ENCODE data around the gene CCL18. TPM values are rescaled to one million over a fixed set of nuclear protein-coding genes. Genes with fewer than 3 reads are reported as not detected.

Gene CCL18
- polyA plus RNA-seq, 1 of the 3 experiments (the other 2 are of a cell fraction): not detected

- TF ChIP-seq NFIC (IDR thresholded peaks at IDR 0.05; ENCODE audit: borderline replicate concordance): no peak
- no peak for TF ChIP-seq IRF3 (IDR thresholded peaks at IDR 0.05; ENCODE audit: low read depth, low read length)
- no peak for TF ChIP-seq GABPA (IDR thresholded peaks at IDR 0.05; ENCODE audit: low read depth)
- no peak for TF ChIP-seq FOXJ3 (CRISPR knock-in tag; IDR thresholded peaks at IDR 0.05)
- TF ChIP-seq RAD21 (IDR thresholded peaks at IDR 0.05; ENCODE audit: low read length): no peak
Observed at GRCh38 chr17:36060816-36061215, 3.3 kb upstream of the CCL18 start (continued).

- no peak for TF ChIP-seq EZH2phosphoT487 (IDR thresholded peaks at IDR 0.05; ENCODE audit: borderline replicate concordance, low read depth)
- no peak for TF ChIP-seq JUND (IDR thresholded peaks at IDR 0.05)
- no peak for TF ChIP-seq YY1 (IDR thresholded peaks at IDR 0.05; ENCODE audit: low read depth)
- TF ChIP-seq USF2 (IDR thresholded peaks at IDR 0.05; ENCODE audit: borderline replicate concordance, low read depth, low read length): no peak
- no peak for TF ChIP-seq ELF1 (IDR thresholded peaks at IDR 0.05)
- no peak for TF ChIP-seq RXRA (IDR thresholded peaks at IDR 0.05; ENCODE audit: borderline replicate concordance, low read depth)
- TF ChIP-seq FOXM1 (IDR thresholded peaks at IDR 0.05; ENCODE audit: low read depth): no peak
- TF ChIP-seq MXI1 (IDR thresholded peaks at IDR 0.05; ENCODE audit: low read depth, low read length): no peak
- TF ChIP-seq RCOR1 (IDR thresholded peaks at IDR 0.05; ENCODE audit: low read length): no peak
- no peak for TF ChIP-seq GABPA (IDR thresholded peaks at IDR 0.05; ENCODE audit: low read depth)
- no peak for TF ChIP-seq RFX5 (IDR thresholded peaks at IDR 0.05; ENCODE audit: low read length)
- no peak for TF ChIP-seq CHD2 (IDR thresholded peaks at IDR 0.05; ENCODE audit: low read length, partially characterized antibody)
- TF ChIP-seq NFIC (IDR thresholded peaks at IDR 0.05; ENCODE audit: borderline replicate concordance): no peak
- TF ChIP-seq TAF1 (IDR thresholded peaks at IDR 0.05; ENCODE audit: borderline replicate concordance, low read depth, low read length): no peak
- POLR2A ChIA-PET: no interaction called here
- 6% methylated on average over 6 of the region's 6 CpGs for WGBS (ENCODE audit: low lambda C conversion rate)
Observed at GRCh38 chr17:36066365-36066985, 2.4 kb downstream of the CCL18 start.

More at GRCh38 chr17:36066365-36066985, 2.4 kb downstream of the CCL18 start:
- Histone ChIP-seq H3K36me3 (replicated peaks in 1 of 2; ENCODE audit: control insufficient read depth in 1 of 2, insufficient read depth in 2 of 2, low read length in 1 of 2) (no peaks in the 10 kb centered on the region), H3F3A (replicated peaks; ENCODE audit: insufficient read depth) (no peaks in the 10 kb centered on the region), H3K4me2 (no peak overlapping the region), H3K9ac (no peak overlapping the region), H2AFZ (ENCODE audit: low read depth) (no peak overlapping the region), H3K27me3 (ENCODE audit: insufficient read depth) (no peaks in the 10 kb centered on the region; the same call in 1 of the 2 replicates), H4K20me1 (ENCODE audit: insufficient read depth) (no peaks in the 10 kb centered on the region), H3K4me1 (ENCODE audit: control insufficient read depth in 1 of 2, insufficient read depth in 2 of 2, low read depth in 1 of 2, low read length in 1 of 2) (no peaks in the 10 kb centered on the region), H3K27ac (ENCODE audit: low read depth in 2 of 2, low read length in 1 of 2) (no peak overlapping the region), H3K4me3 (ENCODE audit: low read depth in 2 of 2, low read length in 1 of 2) (no peak overlapping the region), H3K9me2 (no peaks in the 10 kb centered on the region), H3K9me3 (no peaks in the 10 kb centered on the region), H3K79me2 (ENCODE audit: insufficient read depth) (no peaks in the 10 kb centered on the region)
- DNase-seq: no peak
- CTCF ChIA-PET: interaction anchor here (1.0 kb wide), 1 partner anchor 97 kb away, joined by 3 read pairs; no protein-coding TSS in a partner anchor
